ENCODE results near the gene SLC25A34. TPM values are rescaled to one million over a fixed set of nuclear protein-coding genes. Genes with fewer than 3 reads are reported as not detected.
A peak's percentile ranks its signal among the peaks of the same experiment; 100 is the strongest.

Gene SLC25A34
- total and polyA plus RNA-seq, 8 donors: 1.4 to 6.2 (median 4.2) TPM

DNA sequence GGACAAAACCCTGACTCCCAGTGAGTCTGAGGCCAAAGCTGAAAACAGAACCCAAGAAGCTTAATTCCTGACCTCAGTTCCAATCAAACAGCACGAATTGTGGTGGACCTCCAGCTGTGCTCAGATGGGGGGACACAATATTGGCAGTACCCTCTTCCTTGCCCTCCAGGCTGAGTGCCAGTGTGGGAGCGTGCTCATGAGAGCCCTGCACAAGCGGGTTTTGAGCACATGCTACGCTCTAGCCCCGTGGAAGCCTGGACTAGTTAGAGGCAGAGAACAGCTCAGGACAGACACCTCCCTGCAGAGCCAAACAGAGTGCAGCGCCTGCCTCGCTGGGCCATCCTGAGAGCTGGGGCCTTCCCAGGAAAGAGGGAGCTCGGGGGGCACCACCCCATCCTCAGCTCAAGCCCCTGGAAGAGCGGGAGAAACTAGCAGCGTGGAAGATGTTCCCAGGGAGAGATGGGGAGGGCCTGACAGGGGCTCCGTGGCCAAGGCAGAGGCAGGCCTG is 2.8 kb upstream of the SLC25A34 start:
- H3K9me3 ChIP-seq: no peaks in the 10 kb centered on the region
- peaks cover 0 to 78% of the 10 kb centered on the region in 2 donors for H3K36me3 ChIP-seq
- no peak overlapping the region for H3K27ac ChIP-seq
- TF ChIP-seq, protein P1, sequence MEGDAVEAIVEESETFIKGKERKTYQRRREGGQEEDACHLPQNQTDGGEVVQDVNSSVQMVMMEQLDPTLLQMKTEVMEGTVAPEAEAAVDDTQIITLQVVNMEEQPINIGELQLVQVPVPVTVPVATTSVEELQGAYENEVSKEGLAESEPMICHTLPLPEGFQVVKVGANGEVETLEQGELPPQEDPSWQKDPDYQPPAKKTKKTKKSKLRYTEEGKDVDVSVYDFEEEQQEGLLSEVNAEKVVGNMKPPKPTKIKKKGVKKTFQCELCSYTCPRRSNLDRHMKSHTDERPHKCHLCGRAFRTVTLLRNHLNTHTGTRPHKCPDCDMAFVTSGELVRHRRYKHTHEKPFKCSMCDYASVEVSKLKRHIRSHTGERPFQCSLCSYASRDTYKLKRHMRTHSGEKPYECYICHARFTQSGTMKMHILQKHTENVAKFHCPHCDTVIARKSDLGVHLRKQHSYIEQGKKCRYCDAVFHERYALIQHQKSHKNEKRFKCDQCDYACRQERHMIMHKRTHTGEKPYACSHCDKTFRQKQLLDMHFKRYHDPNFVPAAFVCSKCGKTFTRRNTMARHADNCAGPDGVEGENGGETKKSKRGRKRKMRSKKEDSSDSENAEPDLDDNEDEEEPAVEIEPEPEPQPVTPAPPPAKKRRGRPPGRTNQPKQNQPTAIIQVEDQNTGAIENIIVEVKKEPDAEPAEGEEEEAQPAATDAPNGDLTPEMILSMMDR (IDR thresholded peaks at IDR 0.05): no peak
- DNase-seq (no peak), ATAC-seq (no peak)
- no peak overlapping the region for H3K4me3 ChIP-seq
- no peaks in the 10 kb centered on the region for H3K27me3 ChIP-seq
- intact Hi-C loops (cut with DNase I): no loop called here
- peaks cover 15 to 28% of the 10 kb centered on the region in 2 donors for H3K4me1 ChIP-seq

DNA sequence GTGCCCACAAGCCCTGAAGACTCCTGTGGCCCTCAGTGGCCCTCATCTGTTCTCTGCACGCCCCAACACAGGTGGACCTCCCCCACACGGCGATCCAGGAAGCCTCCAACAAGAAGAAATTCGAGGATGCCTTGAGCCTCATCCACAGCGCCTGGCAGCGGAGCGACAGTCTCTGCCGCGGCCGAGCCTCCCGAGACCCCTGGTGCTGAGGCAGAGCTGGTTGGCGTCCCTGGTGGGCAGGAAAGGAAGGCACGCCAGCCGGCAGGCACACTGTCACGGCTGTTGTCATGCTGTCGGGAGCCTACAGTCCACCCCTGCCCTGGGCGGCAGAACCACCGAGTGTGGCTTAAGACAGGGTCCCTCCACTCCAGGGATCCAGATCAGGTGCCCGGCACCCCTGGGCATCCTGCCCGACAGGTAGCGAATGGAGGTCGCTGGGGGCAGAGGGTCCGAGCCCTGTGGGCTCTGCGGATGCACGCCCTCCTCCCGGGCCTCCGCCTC is 2.3 kb upstream of the SLC25A34 start:
- no peak for DNase-seq
- Histone ChIP-seq H3K36me3 (peaks cover 0 to 73% of the 10 kb centered on the region in 2 donors), H3K27me3 (no peaks in the 10 kb centered on the region), H3K27ac (no peak overlapping the region), H3K4me1 (peaks cover 15 to 28% of the 10 kb centered on the region in 2 donors), H3K9me3 (no peaks in the 10 kb centered on the region), H3K4me3 (no peak overlapping the region)
- TF ChIP-seq, protein P1 (IDR thresholded peaks at IDR 0.05): no peak
- intact Hi-C loops (cut with DNase I): no loop called here
- ATAC-seq: no peak

DNA sequence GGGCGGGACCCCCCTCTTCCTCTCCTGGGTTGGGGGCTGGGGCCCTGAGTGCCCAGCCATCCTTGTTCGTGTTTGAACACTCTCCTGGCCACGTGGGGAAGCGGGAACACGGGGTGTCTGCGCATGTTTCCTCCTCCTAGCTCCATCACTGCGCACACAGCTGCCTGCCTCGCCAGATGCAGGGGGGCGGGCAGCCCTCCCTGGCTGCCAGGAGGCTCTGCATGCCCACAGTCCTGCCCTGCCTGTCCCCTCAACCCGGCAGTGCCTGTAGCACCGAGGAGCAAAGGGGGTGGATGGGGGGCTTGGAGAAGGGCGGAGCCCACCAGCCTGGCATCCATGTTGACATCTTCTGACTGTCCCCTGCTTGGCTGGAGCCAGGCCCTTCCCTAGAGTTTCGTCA is 1.8 kb upstream of the SLC25A34 start:
- TF ChIP-seq, protein P1 (IDR thresholded peaks at IDR 0.05): no peak
- intact Hi-C loops (cut with DNase I): no loop called here
- Histone ChIP-seq H3K36me3 (peaks cover 0 to 68% of the 10 kb centered on the region in 2 donors), H3K4me3 (no peak overlapping the region), H3K27ac (no peak overlapping the region), H3K9me3 (no peaks in the 10 kb centered on the region), H3K4me1 (peaks cover 15 to 28% of the 10 kb centered on the region in 2 donors), H3K27me3 (no peaks in the 10 kb centered on the region)
- no peak for ATAC-seq
- DNase-seq: no peak

DNA sequence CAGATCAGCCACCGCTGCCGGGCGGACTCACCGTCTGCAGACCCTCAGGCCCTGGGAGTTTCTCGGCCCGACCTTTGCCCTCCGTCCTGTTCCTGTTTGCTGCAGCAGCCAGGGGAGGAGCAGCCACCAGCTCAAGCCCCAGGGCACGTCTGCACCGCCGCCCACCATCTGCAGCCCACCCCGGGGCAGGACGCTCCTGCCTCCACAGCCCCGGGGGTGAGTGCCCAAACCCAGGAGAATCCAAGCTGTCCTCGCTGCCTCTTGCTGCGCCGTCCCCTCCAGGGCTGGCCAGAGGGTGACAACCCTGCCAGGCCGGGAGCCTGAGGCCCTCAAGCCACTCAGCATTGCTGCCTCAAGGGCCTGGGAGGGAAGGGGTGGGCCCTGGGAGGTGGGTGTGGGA is 1.2 kb upstream of the SLC25A34 start:
- peaks cover 0 to 62% of the 10 kb centered on the region in 2 donors for H3K36me3 ChIP-seq

DNA sequence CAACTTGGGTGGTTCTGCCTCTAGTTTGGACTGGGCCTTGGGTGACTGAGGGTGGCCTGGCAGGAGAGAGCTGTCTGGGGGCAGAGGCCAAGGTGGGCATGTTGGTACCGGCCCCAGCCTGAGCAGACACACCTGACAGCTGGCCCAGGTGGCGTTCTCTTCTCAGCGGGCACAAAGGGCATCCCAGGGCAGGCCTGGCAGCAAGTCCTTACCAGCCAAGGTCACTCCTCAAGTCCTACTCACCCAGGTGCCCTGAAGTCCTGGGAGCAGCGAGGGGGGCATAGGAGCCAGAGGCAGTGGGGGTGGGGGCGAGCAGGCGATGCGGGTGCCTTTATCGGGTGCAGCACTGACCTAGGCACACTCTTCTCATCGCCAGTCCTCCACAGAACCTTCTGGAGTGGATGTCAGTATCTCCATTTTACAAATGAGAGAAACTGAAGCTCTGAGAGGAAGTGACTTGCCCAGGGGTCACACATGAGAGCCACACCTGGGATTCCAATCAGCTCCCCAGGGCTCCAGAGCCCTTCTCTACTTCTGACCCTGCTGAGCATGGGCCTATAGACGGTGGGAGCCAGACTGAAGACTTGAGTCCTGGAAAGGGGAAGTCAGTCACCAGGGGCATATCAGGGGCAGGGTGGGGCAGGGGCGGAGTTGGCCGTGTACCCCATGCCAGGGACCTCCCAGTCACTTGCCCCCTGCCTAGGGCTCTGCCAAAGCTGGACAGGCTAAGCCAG is 587 bp upstream of the SLC25A34 start:
- H3K4me1 ChIP-seq: peaks cover 15 to 28% of the 10 kb centered on the region in 2 donors
- H3K27me3 ChIP-seq: no peaks in the 10 kb centered on the region
- H3K9me3 ChIP-seq: no peaks in the 10 kb centered on the region
- intact Hi-C loops (cut with DNase I): no loop called here
- no peak overlapping the region for H3K4me3 ChIP-seq
- DNase-seq (no peak), ATAC-seq (peak; percentile 32)
- TF ChIP-seq, protein P1 (IDR thresholded peaks at IDR 0.05): no peak
- peak overlapping the region in 1 of 2 donors; percentile 28 for H3K27ac ChIP-seq
- H3K36me3 ChIP-seq: peaks cover 0 to 56% of the 10 kb centered on the region in 2 donors

More for the DNA sequence above, 1.2 kb upstream of the SLC25A34 start:
- no peak for DNase-seq
- Histone ChIP-seq H3K9me3 (no peaks in the 10 kb centered on the region), H3K27me3 (no peaks in the 10 kb centered on the region), H3K27ac (no peak overlapping the region), H3K4me3 (no peak overlapping the region), H3K4me1 (peaks cover 15 to 28% of the 10 kb centered on the region in 2 donors)
- ATAC-seq: peak; percentile 63
- TF ChIP-seq, protein P1 (IDR thresholded peaks at IDR 0.05): no peak
- intact Hi-C loops (cut with DNase I): no loop called here
